Activated T-cell treated with anti-CD3 and anti-CD28 coated beads for 24 hours (primary cell): ENCODE data around the gene TMEM151B.
"Not testable (repeated sequence)": the region's sequence is repeated elsewhere in the genome, so short reads cannot be mapped to it uniquely, and the experiment has no call there.

ENCODE experiments used
- DNase-seq: peaks from one replicate; pipeline ENCODE4 v3.0.0-alpha.2; 2020; ENCODE audit warnings: low read depth

The TMEM151B gene

DNA sequence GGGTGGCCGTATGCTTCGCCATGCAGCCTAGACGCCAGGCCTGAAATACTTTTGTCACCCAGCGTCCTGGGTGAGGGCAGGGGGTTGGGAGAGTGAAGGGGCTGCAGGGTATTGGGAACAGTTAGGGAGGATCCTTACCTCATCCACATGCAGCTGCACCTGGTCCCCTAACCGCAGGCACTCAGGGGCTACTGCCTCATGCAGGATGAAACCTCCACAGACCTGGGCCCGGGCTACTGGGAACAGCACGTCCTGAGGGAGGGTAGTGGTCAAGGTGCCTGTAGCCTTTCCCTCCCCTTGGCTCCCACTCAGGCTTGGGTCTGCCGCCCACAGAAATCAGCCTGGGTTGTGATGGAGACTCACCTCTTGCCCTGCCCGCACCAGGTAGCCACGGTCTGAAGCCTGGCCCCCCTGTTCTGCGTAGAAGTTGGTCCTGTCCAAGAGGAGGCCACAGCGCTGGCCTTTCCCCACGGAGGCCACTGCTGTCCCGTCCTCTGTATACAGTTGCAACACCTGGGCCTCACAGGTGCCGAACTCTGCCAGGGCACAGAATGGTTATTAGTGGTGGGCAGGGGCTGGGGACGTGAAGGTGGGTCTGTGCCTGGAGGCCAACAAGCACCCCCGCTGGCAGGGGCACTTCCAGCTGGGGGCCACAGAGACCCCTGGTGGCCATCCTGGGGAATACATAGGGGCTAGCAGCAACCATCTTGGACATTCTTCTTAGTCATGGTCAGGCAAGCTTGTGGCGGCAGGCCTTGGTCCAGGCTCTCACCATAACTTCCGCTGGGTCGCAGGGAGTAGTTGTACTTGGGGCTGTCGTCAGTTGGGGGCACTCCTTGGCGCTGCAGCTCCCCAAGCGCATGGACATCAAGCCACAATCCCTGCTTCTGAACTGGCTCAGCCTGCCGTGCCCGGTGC, 34.3 kb downstream of the TMEM151B start:
- peak; percentile 19 for DNase-seq

DNA sequence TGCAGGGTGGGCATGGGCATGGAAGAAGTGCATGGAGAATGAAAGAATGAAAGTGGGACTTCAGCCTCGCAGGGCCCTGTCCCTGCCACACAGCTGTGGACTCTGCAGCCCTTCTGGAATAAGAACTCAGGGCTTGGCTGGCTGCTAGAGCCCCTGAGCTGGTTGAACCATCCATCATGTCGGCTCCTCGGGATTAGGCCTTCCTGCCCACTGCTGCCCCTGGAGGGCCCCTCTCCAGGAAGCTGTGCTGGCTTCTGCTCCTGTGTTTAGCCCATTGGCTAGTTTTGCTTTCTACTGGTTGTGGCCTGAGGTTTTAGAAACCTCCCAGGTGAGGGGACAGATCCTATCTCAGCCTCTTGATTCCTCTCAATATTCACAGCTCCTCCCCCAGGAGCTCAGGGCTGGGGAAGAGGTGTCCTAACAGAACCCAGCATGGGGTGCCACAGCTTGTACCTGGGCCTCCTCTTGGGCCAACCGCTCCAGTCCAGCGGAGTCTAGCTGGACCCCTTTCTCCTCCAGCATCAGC, 35.0 kb downstream of the TMEM151B start:
- DNase-seq, result no peak

DNA sequence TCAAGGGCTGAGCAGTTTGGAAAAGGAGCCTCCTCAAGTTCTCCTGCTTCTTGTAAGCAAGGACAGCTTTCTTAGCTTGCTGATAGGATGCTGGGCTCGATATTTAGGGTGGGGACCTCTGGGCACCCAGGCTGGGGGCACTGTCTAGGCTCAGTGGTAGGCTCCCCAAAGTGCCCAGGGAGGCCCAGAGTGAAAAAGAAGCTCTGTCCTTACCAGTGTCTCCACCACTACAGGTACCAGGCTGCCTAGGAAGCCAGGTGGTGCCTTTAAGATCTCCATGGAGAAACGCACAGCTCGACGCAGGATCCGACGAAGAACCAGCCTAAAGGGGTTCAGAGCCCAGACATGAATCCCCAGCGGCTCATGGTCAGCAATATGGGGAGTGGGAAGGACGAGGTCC, 36.5 kb downstream of the TMEM151B start:
- no peak for DNase-seq

DNA sequence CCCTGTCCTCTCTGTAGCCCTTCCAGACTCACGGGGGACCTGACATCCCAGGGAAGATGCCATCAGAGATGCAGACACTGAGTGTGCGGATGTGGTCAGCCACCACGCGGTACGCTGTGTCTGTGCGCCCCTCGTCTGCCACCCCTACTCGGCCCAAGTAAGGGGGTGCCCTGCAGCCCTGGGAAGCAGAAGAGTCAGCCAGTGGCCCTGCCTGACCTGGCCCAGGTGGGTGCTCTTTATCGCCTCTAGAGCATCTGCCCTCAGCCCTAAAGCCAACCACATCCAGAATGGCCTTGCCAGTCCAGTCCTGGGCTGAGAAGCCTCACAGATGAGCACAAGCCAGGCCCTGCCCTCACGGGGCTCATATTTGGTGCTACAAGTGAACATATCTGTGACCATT, 37.0 kb downstream of the TMEM151B start:
- DNase-seq, result no peak

DNA sequence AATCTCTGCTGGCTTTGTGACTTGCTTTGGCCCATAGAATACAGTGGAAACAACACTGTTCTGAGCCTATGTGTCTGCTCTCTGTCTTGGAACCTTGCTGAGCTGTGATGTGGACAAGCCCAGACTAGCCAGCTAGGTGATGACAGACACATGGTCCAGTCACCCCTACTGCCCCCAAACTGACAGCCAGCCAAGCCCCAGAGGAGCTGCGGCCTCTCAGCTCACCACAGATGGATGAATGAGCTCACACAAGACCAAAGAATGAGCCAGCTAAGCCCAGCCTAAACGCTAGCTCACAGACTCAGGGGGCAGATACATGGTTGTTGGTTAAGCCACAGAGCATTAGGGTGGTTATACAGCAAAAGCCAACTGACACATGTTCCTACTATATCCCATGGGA, 38.8 kb downstream of the TMEM151B start:
- no peak for DNase-seq

DNA sequence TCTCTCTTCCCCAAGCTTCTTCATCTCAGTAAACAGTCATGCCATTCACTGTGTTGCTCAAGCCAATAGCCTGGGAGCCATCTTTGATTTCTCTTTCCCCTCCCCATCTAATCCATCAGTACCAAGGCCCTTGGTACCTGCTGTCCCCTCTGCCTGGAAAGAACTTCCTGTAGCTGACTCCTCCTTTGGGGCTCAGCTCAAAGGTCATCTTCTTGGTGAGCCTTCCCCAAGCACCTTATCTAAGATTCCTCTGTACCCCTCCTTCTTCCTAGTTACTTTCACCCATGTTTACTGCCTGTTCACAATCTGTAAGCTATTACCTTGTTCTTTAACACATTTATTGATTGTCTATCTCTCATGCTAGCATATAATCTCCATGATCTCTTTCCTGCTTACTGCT, 39.4 kb downstream of the TMEM151B start:
- no peak for DNase-seq

DNA sequence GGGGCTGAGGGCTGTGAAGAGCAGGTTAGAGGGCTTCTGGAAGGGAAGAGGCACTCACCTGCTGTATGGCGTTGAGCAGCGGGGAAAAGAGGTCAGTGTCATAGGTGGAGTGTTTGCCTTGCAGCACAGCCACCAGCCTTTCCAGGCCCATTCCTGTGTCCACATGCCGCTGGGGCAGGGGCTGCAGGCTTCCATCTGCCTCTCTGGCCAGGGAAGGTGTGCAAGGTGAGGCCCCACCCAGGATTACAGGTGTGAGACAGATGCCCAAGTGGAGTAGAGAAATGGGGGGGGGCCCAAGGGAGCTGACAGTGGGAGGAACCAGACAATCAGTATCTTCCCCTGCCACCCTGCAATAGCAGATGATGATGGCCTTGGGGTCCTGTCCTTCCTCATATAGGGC, 40.0 kb downstream of the TMEM151B start:
- DNase-seq, result no peak

DNA sequence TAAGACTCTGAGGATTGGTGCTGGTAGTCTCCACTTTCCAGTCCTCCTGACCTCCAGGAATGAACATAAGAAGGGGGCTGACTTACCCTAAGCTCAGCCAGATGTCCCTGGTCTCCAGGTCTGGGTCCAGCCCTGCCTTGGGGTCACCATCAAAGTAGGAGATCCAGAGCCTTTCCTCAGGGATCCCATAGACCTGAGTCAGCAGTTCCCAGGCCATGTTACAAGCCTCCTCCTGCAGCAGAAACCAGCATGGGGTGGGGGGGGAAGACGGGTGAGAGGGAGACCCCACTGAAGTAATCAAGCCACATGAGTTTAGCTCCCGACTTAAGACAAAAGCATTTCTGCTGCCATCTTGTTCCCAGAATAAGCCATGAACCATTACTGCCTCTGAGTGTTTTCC, 41.1 kb downstream of the TMEM151B start:
- no peak for DNase-seq

DNA sequence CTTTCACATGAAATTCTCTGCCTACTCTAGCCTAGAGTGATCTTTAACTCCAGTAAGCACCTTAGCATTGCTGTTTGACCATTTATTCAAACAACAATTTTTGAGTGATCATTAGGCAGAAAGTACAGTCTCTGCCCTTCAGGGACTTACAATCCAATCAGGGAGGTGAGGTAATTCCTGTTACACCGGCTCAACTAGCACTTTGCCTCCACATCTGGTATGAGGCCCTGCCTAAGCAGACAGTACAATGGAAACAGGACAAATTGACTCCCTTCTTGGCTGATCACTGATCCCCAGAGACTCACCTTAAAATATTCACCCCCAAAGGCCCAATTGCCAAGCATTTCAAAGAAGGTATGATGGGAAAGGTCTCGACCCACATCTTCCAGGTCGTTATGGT, 41.5 kb downstream of the TMEM151B start:
- DNase-seq, result no peak

DNA sequence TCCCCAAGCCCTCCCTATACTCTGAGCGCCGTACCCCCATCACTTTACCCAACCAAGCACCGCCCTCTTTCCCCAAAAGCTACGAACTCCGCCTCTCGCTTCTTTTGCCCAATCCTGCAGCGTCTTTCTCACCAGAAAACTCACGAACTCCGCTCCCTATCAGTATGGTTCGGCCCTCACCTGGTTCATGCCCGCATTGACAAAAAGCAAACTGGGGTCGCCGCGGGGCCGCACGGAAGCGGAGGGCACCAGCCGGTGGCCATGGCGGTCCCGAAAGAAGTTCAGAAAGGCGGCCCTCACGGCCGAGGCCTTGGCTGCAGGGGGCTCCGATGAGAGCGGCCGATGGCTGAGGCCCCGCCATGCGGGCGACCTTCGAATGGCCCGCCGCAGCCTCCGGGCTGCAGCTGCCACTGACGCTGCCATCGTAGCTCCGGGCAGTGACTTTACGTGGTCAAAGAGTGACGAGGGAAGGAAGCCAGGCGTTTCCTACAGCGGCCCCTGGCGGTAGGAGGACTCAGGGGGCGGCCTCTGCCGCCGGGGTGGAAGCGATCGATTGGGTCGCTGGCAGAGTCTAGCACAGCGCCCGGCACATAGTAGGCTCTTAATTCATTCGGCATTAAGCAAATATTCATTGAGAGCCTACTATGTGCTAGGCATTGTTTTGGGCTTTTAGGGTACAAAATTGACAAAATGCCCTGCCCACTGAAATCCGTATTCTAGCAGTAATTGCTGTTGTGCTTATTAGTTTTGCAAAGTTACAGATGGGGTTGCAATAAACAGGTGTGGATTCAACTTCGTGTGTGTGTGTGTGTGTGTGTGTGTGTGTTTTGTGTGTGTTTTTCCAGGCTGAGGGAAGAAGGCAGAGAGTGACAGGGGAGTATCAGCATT, 42.9 kb downstream of the TMEM151B start, which contains the start of gene AARS2:
TSS of gene AARS2 (minus strand) at position 447 of the 888 bp plus-strand sequence. CDS start at position 423, 24 bp downstream.
- DNase-seq, result peak; percentile 90

DNA sequence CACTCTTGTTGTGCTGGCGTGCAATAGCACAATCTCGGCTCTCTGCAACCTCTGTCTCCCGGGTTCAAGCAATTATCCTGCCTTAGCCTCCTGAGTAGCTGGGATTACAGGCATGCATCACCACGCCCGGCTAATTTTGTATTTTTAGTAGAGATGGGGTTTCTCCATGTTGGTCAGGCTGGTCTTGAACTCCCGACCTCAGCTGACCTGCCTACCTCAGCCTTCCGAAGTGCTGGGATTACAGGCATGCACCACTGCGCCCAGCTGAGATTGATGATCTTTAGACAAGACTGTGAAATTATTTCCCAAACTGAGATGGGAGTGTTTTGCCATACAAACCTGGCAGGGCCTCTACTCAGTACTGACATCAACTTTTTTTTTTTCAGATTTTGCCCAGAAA, 44.4 kb downstream of the TMEM151B start:
- not testable (repeated sequence) for DNase-seq

DNA sequence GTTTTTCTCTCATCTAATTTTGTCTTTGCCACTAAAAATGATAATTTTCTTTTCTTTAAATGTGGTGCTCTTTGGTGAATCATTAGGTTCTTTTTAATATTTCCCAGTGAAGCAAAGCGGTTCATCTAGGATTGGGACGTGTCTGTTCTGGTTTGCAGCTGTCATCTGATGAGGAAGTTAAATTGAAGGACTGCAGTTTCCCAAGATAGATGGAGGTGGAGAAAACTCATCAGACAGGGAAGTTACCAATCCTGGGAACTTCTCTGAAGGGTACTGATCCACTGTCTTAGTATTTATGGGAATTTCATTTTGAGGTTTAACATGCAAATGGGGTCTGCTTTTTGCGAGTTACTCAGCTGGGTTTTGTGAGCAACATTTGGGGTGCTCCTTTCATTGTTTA, 45.3 kb downstream of the TMEM151B start:
- no peak for DNase-seq

DNA sequence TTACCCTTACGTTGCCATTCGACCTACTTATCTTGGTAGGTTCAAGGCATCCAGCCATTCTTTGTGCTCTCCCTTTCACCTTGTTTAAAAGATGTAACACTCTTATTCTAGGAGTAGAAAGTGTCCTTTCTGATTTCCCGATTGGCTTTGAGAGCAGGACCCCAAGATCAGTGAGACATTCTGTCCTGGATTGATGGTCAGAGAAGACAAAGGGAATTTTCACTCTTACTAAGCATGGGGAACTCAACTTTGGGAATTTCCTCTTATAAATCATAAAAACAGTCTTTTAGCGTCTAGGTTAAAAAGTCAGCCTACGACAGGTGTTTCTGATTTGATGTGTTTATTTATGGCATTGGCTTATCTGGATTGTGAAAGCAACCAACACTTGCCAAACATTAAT, 45.7 kb downstream of the TMEM151B start:
- no peak for DNase-seq

DNA sequence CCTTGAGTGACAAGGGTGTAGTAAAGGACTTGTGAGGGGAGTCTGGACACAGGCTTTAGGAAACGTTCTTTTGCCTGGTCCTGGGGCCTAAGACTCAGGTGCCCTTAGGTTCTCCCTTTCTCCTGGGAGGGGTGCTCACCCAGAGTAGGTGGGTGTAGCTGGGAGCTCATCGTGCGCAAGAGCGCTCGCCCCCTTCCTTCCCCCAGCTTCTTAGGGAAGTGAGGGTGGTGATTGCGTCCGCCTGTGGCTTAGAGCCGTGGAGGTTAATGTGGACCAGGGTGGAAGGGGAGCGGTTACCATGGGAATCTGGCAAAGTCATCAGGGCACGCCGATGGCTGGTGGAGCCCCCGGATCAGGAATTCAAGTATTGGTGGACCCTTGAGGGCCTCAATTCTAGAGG, 46.2 kb downstream of the TMEM151B start:
- DNase-seq, result no peak

DNA sequence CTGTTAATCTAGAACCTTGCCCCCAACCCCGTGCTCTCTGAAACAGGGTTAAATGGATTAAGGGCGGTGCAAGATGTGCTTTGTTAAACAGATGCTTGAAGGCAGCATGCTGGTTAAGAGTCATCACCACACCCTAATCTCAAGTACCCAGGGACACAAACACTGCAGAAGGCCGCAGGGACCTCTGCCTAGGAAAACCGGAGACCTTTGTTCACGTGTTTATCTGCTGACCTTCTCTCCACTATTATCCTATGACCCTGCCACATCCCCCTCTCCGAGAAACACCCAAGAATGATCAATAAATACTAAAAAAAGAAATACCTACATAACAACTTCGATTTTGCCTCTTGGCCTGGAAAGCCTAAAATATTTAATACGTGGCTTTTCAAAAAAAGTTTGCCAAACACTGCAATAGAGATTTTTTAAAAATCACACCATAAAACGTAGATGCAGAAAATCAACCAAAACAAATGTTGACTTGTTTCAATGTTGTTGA, 46.9 kb downstream of the TMEM151B start:
- not testable (repeated sequence) for DNase-seq

DNA sequence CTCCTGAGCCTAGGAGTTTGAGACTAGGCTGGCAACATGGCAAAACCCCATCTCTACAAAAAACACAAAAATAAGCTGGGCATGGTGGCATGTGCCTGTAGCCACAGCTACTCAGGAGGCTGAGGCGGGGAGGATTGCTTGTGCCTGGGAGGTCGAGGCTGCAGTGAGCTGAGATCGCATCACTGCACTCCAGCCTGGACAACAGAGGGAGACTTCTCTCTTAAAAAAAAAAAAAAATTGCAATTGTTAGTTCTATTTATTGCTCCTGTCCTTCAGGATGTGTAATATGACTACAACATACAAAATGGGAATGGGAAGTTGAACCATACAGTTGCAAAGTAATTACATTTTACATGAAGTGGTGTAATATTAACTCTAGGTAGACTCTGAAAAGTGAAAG, 51.0 kb downstream of the TMEM151B start:
- DNase-seq, result no peak

DNA sequence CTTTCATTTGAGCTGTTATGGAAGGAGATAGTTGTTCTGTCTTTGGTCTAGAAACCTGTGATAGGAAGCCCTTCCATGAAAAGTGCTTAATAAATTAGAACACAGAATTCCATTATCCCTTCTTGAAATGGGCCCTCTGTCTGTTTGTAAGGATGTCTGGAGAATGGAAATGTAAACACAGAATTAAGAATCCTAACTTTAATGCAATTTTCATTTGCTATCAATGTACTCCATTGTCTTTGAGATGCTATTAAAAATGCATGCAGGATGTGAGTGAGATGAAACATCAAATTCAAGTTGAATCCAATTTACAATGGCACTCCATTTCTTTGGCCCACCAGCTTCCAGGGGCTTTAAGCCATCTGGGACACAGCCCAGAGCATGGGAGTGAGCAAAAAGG, 56.8 kb downstream of the TMEM151B start:
- no peak for DNase-seq

DNA sequence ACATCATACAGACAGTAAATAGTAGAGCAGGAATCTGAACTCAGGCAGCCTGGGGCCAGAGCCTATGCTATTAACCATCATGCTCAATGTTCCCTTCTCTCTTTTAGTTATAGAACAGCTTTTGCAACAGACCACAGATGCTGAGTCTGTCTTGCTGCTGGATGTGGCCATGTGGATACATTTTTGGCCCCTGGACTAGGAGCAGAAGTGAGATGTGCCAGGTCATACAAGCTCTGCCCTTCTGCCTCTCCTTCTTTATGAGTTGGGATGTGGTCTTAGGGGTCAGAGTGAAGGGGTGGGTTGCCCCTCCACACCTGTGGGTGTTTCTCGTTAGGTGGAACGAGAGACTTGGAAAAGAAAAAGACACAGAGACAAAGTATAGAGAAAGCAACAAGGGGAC, 57.5 kb downstream of the TMEM151B start:
- DNase-seq, result no peak

DNA sequence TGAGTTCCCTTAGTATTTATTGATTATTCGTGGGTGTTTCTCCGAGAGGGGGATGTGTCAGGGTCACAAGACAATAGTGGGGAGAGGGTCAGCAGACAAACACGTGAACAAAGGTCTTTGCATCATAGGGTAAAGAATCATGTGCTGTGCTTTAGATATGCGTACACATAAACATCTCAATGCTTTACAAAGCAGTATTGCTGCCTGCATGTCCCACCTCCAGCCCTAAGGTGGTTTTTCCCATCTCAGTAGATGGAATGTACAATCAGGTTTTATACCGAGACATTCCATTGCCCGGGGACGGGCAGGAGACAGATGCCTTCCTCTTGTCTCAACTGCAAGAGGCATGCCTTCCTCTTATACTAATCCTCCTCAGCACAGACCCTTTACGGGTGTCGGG, 58.0 kb downstream of the TMEM151B start:
- not testable (repeated sequence) for DNase-seq

DNA sequence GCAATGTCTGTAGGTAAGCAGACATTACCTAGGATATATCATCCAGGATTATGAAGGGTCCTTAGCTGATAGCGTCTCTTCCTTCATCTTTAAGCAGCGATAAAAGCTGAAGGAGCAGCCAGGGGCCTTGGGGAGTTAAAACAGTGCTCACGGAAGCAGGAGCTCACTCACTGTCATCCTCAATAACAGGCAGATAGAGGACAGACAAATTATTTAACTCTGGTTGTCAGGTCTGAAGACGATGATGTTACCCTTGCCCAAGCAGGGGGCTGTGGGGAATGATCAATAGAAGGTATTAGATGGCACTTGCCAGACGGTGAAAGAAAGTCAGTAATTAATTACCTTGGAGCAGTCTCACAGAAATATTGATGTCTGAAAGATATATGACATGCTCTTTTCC, 59.6 kb downstream of the TMEM151B start:
- no peak for DNase-seq

DNA sequence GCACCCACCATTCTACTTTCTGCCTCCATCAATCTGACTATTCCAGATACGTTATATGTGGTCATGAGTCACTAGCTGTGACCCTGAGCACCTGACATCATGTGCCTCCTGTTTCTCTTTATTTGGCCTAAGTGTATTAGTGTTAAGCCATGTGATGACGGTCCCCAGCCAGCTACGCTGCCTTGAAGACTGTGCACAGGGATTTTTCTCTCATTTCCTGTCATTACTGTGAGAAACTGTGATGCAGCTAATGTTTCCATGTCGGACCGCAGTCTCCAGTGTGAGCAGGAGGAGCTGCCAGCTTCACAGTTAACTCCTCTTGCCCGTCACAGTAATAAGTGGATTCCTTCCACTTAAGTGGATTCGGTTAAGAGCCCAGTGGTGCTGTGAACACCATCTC, 62.3 kb downstream of the TMEM151B start:
- no peak for DNase-seq

DNA sequence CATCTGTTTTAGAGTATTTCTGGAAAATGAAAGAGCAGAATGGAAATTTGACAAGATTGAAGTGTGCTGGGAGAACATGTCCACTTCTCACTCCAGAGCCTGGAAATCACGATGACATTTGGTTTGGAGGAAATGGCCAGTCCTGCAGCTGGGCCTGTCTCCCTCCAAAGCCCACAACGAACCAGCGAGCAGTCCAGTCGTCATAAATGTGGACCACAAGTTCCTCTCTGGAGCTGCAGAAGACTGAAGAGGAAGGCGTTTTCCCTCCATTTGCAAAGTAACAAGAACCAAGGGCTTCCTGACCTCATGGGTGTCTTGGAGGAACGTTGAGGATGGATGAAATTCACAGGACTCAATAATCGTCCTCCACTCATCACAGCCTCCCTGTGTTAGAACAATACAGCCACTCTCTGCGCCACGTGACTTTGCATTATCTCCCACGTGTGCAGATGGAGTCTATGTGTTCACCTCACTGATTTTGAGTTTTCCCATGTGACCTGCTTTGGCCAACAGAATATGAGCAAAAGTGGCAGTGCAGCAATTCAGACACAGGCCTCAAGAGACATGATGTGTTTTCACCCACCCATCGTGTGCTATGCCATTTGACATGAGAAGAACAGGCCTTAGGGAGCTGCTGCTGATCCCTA, 63.1 kb downstream of the TMEM151B start:
- no peak for DNase-seq
